MCF 10A (cell line): ENCODE data around the gene CD34. TPM values are rescaled to one million over a fixed set of nuclear protein-coding genes. Genes with fewer than 3 reads are reported as not detected.
A peak's percentile ranks its signal among the peaks of the same experiment; 100 is the strongest.
"Not testable (repeated sequence)": the region's sequence is repeated elsewhere in the genome, so short reads cannot be mapped to it uniquely, and the experiment has no call there.

ENCODE experiments used
- BruUV-seq: library from RNA; stranded (reverse); fragments of 400-500 nt; replicated peaks from 2 replicates; lab custom pipeline; 2021; lab: Mats Ljungman, UMichigan
- CTCF ChIA-PET: fragments of 300-600 bp; sonication (Branson Sonifier 250); formaldehyde crosslinking; extraction: SDS; loops from one replicate; lab custom pipeline; 2021; ENCODE audit warnings: antibody characterized with exemption, inconsistent platforms; lab: Yijun Ruan, JAX
- POLR2A ChIA-PET: fragments of 300-600, 350-650 bp; sonication (Branson Sonifier 250); formaldehyde crosslinking; extraction: SDS; loops from one replicate; lab custom pipeline; 2020; ENCODE audit warnings: antibody characterized with exemption, inconsistent platforms; lab: Yijun Ruan, JAX
- DNase-seq: peaks from one replicate; pipeline ENCODE4 v3.0.0-alpha.2; 2018; ENCODE audit not compliant: unreplicated experiment
- H3K27ac Mint-ChIP-seq: one replicate; pipeline ENCODE4 v1.8.0; 2022; ENCODE audit warnings: mild to moderate bottlenecking, low read depth, mixed read lengths; ENCODE audit not compliant: unreplicated experiment
- H3K27me3 Mint-ChIP-seq: one replicate; pipeline ENCODE4 v1.8.0; 2022; ENCODE audit warnings: mixed read lengths; ENCODE audit not compliant: insufficient read depth, unreplicated experiment
- H3K36me3 Mint-ChIP-seq: one replicate; pipeline ENCODE4 v1.8.0; 2022; ENCODE audit warnings: mild to moderate bottlenecking, moderate library complexity, mixed read lengths; ENCODE audit not compliant: insufficient read depth, unreplicated experiment
- H3K4me1 Mint-ChIP-seq: one replicate; pipeline ENCODE4 v1.8.0; 2022; ENCODE audit warnings: mixed read lengths; ENCODE audit not compliant: insufficient read depth, unreplicated experiment
- H3K4me3 Mint-ChIP-seq: one replicate; pipeline ENCODE4 v1.8.0; 2022; ENCODE audit warnings: mild to moderate bottlenecking, moderate library complexity, mixed read lengths; ENCODE audit not compliant: unreplicated experiment
- H3K9me3 Mint-ChIP-seq: one replicate; pipeline ENCODE4 v1.8.0; 2022; ENCODE audit warnings: mixed read lengths; ENCODE audit not compliant: unreplicated experiment
- intact Hi-C: fragments of 100-400 bp; cut with micrococcal nuclease; formaldehyde crosslinking; loops from 2 replicates; pipeline ENCODE4 v1.14.1; 2022
- total RNA-seq: library from RNA; stranded (reverse); gene quantifications from 2 replicates; pipeline ENCODE4 v1.2.3, GENCODE V29; 2022
- TF ChIP-seq, protein P1 (sequence below): fragments of 200-600 bp; IDR thresholded peaks from one replicate; pipeline ENCODE4 v1.8.0; 2022; ENCODE audit warnings: antibody characterized with exemption, mild to moderate bottlenecking; ENCODE audit not compliant: unreplicated experiment

Gene CD34
- total RNA-seq, 1 experiment from 2014 or later: not detected

DNA sequence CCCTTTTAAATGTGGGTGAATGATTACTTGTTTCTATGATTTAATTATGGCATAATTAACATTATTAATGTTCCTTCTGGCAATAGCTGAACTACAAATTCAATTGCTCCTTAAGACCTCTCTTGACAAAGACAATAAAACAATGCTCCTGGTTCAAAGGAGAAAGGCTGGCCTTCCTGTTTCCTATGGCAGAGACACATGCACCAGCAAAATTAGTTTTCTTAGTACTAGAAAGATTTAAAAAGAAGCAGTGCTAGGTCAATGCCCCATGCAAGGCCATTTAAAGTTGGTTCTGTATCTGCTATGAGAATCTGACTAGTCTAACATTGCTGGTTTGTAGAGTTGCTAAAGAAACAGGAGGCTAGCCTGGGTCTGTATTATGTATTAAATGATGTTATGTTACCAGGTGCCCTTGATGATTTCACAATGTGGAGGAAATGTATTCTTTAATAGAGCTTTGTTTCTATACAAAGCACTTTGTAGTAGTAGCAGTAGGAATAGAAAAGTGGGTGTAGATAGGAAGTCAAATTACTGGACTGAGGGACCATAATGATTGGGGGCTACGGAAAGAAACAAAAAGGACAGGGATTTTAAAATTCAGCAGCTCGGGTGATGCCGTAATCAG lies 38.8 kb upstream of the CD34 start:
- H3K4me3 Mint-ChIP-seq: no peak overlapping the region
- BruUV-seq: no TSS peak
- intact Hi-C loops: no loop called here
- no peaks in the 10 kb centered on the region for H3K36me3 Mint-ChIP-seq
- no peak overlapping the region for H3K27ac Mint-ChIP-seq
- H3K27me3 Mint-ChIP-seq: peaks cover 10% of the 10 kb centered on the region
- no peaks in the 10 kb centered on the region for H3K9me3 Mint-ChIP-seq
- TF ChIP-seq, protein P1, sequence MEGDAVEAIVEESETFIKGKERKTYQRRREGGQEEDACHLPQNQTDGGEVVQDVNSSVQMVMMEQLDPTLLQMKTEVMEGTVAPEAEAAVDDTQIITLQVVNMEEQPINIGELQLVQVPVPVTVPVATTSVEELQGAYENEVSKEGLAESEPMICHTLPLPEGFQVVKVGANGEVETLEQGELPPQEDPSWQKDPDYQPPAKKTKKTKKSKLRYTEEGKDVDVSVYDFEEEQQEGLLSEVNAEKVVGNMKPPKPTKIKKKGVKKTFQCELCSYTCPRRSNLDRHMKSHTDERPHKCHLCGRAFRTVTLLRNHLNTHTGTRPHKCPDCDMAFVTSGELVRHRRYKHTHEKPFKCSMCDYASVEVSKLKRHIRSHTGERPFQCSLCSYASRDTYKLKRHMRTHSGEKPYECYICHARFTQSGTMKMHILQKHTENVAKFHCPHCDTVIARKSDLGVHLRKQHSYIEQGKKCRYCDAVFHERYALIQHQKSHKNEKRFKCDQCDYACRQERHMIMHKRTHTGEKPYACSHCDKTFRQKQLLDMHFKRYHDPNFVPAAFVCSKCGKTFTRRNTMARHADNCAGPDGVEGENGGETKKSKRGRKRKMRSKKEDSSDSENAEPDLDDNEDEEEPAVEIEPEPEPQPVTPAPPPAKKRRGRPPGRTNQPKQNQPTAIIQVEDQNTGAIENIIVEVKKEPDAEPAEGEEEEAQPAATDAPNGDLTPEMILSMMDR: no peak
- POLR2A ChIA-PET: interaction anchor here (1.0 kb wide), 1 partner anchor 10 kb away, joined by 4 read pairs; no protein-coding TSS in a partner anchor
- DNase-seq: no peak
- no peaks in the 10 kb centered on the region for H3K4me1 Mint-ChIP-seq
- CTCF ChIA-PET: interaction anchor here (0.7 to 6.5 kb wide), 3 partner anchors 14 to 637 kb away, joined by 3 to 63 read pairs (median 42); no protein-coding TSS in a partner anchor

DNA sequence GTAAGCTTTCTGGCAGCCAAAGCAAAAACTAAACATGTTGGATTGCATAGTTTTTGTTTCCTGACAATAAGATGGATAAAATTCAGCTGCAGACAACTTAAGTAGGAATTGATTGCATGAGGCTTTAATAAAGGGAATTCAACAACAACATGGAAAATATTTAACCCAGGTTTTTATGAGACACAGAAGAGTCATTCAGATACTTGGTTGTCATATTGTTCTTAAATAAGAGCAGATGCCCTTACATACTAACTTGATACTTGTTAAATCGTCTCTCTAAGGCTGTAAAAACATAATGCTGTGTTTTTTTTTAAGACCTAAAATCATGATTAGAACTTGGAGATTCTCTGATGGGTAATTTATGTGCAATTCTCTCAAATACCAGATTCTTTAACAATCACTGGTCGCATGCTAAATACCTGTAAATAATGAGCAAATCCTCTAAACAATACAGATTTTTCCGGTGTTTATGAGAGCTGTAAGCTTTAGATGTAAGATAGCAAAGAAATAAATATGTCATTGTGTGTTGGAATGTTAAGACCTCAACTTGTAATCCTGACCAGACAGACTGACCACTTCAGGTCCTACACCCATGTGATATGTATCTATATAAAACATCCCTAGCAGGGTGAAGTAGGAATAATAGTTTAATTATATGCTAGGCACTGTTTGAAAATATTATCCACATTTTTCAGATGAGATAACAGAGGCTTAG lies 37.8 kb upstream of the CD34 start:
- intact Hi-C loops: no loop called here
- ChIA-PET POLR2A (no interaction called here), CTCF (interaction anchor here (1.0 to 7.2 kb wide), 4 partner anchors 9 to 63 kb away, joined by 3 to 62 read pairs (median 6); no protein-coding TSS in a partner anchor)
- no peak overlapping the region for H3K27ac Mint-ChIP-seq
- no peak overlapping the region for H3K4me3 Mint-ChIP-seq
- BruUV-seq: no TSS peak
- TF ChIP-seq, protein P1: no peak
- no peaks in the 10 kb centered on the region for H3K9me3 Mint-ChIP-seq
- H3K36me3 Mint-ChIP-seq: no peaks in the 10 kb centered on the region
- H3K27me3 Mint-ChIP-seq: peaks cover 10% of the 10 kb centered on the region
- no peaks in the 10 kb centered on the region for H3K4me1 Mint-ChIP-seq
- no peak for DNase-seq

DNA sequence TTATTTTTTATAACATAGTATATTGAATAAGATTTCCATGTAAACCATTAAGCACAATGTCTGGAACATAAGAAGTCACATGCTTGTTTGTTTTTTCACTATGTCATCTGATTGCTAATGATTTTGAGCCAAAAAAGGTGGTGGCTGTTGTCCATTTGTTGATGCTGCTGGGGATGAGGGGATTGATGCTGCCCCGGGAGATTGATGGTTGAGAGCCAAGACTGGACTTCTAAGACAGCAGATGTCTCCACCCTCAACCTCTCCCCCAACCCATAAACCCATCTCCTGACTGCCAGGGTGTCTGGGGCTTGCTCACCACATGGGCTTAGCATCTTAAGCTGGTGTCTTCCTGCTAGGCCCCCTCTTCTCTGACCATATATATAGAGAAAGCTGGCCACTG lies 35.8 kb upstream of the CD34 start:
- Mint-ChIP-seq H3K4me1 (no peaks in the 10 kb centered on the region), H3K36me3 (no peaks in the 10 kb centered on the region), H3K4me3 (no peak overlapping the region), H3K27me3 (no peaks in the 10 kb centered on the region), H3K27ac (no peak overlapping the region), H3K9me3 (no peaks in the 10 kb centered on the region)
- ChIA-PET CTCF (interaction anchor here (0.8 to 7.2 kb wide), 9 partner anchors 11 to 117 kb away, joined by 3 to 78 read pairs (median 7); no protein-coding TSS in a partner anchor), POLR2A (interaction anchor here (0.6 to 2.8 kb wide), 8 partner anchors 11 to 60 kb away, joined by 3 to 11 read pairs (median 6); no protein-coding TSS in a partner anchor)
- TF ChIP-seq, protein P1: no peak
- no peak for DNase-seq
- intact Hi-C loops: no loop called here
- no TSS peak for BruUV-seq

DNA sequence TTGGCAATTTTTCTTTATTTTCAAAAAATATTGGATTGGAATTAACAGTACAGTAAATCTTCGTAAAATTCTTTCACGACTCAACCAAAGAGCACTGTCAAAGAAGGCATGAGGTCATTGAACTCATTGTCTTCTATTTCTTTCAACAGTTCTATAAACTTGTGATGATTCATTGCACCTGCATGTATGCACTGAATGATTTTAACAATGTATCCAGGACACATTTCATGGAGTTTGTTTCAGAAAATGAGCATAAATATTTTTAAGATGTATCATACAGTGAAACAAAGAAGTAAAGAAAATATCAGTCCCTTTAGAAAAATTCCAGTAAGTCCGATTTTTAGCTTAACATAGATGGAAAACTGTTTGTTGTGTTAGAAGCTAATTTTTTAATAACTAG lies 33.6 kb upstream of the CD34 start:
- Mint-ChIP-seq H3K27ac (no peak overlapping the region), H3K4me1 (no peaks in the 10 kb centered on the region), H3K36me3 (no peaks in the 10 kb centered on the region), H3K27me3 (no peaks in the 10 kb centered on the region), H3K4me3 (no peak overlapping the region), H3K9me3 (no peaks in the 10 kb centered on the region)
- POLR2A ChIA-PET: interaction anchor here (0.7 to 2.8 kb wide), 17 partner anchors 9 to 658 kb away, joined by 3 to 14 read pairs (median 3); no protein-coding TSS in a partner anchor
- CTCF ChIA-PET: interaction anchor here (0.7 to 7.2 kb wide), 9 partner anchors 9 to 294 kb away, joined by 3 to 78 read pairs (median 4); no protein-coding TSS in a partner anchor
- intact Hi-C loops: no loop called here
- TF ChIP-seq, protein P1: no peak
- BruUV-seq: no TSS peak
- DNase-seq: peak; percentile 49

DNA sequence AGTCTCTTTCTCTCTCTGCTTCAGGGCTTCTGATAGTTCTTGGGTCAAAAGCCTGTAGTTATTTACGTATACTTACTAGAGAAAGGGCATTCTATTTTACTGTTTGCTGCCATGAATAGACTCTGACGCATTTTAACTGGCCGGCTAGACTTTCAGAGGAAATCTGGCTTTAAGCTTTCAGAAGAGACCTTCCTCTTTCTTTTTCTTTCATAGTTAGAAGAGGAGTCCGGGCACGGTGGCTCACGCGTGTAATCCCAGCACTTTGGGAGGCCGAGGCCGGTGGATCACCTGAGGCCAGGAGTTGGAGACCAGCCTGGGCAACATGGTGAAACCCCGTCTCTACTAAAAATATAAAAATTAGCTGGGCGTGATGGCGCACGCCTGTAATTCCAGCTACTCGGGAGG lies 31.4 kb upstream of the CD34 start:
- BruUV-seq: not testable (repeated sequence)

More for the DNA sequence above, 31.4 kb upstream of the CD34 start:
- H3K27me3 Mint-ChIP-seq, intact Hi-C loops, H3K36me3 Mint-ChIP-seq, H3K27ac Mint-ChIP-seq, H3K4me1 Mint-ChIP-seq, H3K4me3 Mint-ChIP-seq, DNase-seq, H3K9me3 Mint-ChIP-seq: not testable (repeated sequence)
- CTCF ChIA-PET: interaction anchor here (0.5 to 7.2 kb wide), 10 partner anchors 10 to 303 kb away, joined by 3 to 78 read pairs (median 3); no protein-coding TSS in a partner anchor
- POLR2A ChIA-PET: interaction anchor here (0.6 to 1.0 kb wide), 3 partner anchors 18 to 1389 kb away, joined by 3 to 4 read pairs (median 3); no protein-coding TSS in a partner anchor
